ENCODE results near the gene SPN. TPM values are rescaled to one million over a fixed set of nuclear protein-coding genes. Genes with fewer than 3 reads are reported as not detected.
"Not testable (repeated sequence)": the region's sequence is repeated elsewhere in the genome, so short reads cannot be mapped to it uniquely, and the experiment has no call there.

The SPN gene
- total RNA-seq, 1 experiment from 2014 or later, result 1.3 TPM

DNA sequence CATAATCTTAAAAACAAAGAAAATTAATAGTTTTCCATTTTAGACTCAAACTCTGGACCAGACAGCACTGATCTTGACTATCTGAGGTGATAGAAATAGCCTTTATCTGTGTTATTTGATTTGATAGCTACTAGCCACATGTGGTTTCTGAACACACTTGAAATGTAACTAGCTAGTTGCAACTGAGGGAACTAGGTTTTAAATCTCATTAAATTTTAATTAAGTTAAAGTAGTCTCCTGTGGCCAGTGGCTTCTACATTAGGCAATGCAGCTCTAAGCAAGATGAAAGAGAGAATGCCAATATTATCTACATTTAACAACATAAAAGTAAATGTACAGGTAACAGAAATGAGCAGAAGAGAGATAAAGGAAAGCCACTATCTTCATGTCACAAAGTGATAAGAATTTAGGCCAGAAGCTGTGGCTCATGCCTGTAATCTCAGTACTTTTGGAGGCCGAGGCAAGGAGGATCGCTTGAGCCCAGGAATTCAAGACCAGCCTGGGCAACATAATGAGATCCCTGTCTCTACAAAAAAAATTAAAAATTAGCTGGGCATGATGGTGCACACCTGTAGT, 11.2 kb upstream of the SPN start:
- H3K27ac ChIP-seq (ENCODE audit: low read length), result no peak overlapping the region
- intact Hi-C loops (cut with micrococcal nuclease; ENCODE audit: unreplicated experiment), result no loop called here
- H3K4me1 ChIP-seq (ENCODE audit: control insufficient read depth, insufficient read depth, low read length), result no peaks in the 10 kb centered on the region
- ATAC-seq, result no peak
- H3K36me3 ChIP-seq (ENCODE audit: control insufficient read depth, insufficient read depth, low read length), result no peaks in the 10 kb centered on the region
- no TSS peak for BruUV-seq (replicated peaks)
- H3K9me3 ChIP-seq (ENCODE audit: control insufficient read depth, insufficient read depth, low read depth, low read length), result no peaks in the 10 kb centered on the region
- in situ Hi-C loops (cut with HindIII; ENCODE audit: low pct_unique_long_range_greater_than_20kb, low sequenced_read_pairs), result no loop called here
- DNase-seq (ENCODE audit: low read depth, low spot score), result no peak
- CTCF ChIA-PET, result no interaction called here
- H3K4me3 ChIP-seq (ENCODE audit: low read depth in 2 of 2, low read length in 2 of 2), result no peak overlapping the region
- POLR2A ChIA-PET, result no interaction called here
- H3K27me3 ChIP-seq (ENCODE audit: control insufficient read depth, insufficient read depth, low read length), result no peaks in the 10 kb centered on the region
- TF ChIP-seq TCF7L2 (IDR thresholded peaks at IDR 0.05; ENCODE audit: low read depth, low read length) (no peak), CTCF (IDR thresholded peaks at IDR 0.05) (no peak), REST (IDR thresholded peaks at IDR 0.05; ENCODE audit: insufficient read depth in 1 of 2, low read depth in 2 of 2, low read length in 1 of 2) (no peak), SIN3A (IDR thresholded peaks at IDR 0.05; ENCODE audit: borderline replicate concordance, insufficient read depth, low read depth, low read length) (no peak), POLR2AphosphoS5 (IDR thresholded peaks at IDR 0.05; ENCODE audit: low read depth, low read length) (no peak)

- Histone ChIP-seq H3K27ac (ENCODE audit: low read length) (no peak overlapping the region), H3K36me3 (ENCODE audit: control insufficient read depth, insufficient read depth, low read length) (no peaks in the 10 kb centered on the region), H3K27me3 (ENCODE audit: control insufficient read depth, insufficient read depth, low read length) (no peaks in the 10 kb centered on the region), H3K4me1 (ENCODE audit: control insufficient read depth, insufficient read depth, low read length) (no peaks in the 10 kb centered on the region), H3K9me3 (ENCODE audit: control insufficient read depth, insufficient read depth, low read depth, low read length) (no peaks in the 10 kb centered on the region), H3K4me3 (ENCODE audit: low read depth in 2 of 2, low read length in 2 of 2) (no peak overlapping the region)
- DNase-seq (ENCODE audit: low read depth, low spot score) (no peak), ATAC-seq (no peak)
- TF ChIP-seq POLR2AphosphoS5 (IDR thresholded peaks at IDR 0.05; ENCODE audit: low read depth, low read length) (no peak), REST (IDR thresholded peaks at IDR 0.05; ENCODE audit: insufficient read depth in 1 of 2, low read depth in 2 of 2, low read length in 1 of 2) (no peak), TCF7L2 (IDR thresholded peaks at IDR 0.05; ENCODE audit: low read depth, low read length) (no peak), SIN3A (IDR thresholded peaks at IDR 0.05; ENCODE audit: borderline replicate concordance, insufficient read depth, low read depth, low read length) (no peak), CTCF (IDR thresholded peaks at IDR 0.05) (no peak)
- POLR2A ChIA-PET, result no interaction called here
- in situ Hi-C loops (cut with HindIII; ENCODE audit: low pct_unique_long_range_greater_than_20kb, low sequenced_read_pairs), result no loop called here
- CTCF ChIA-PET, result no interaction called here
- intact Hi-C loops (cut with micrococcal nuclease; ENCODE audit: unreplicated experiment), result no loop called here
- BruUV-seq (replicated peaks), result no TSS peak
Observed at GRCh38 chr16:29653471-29653870, 9.6 kb upstream of the SPN start.

GRCh38 chr16:29653890-29654289, 9.2 kb upstream of the SPN start:
- H3K9me3 ChIP-seq (ENCODE audit: control insufficient read depth, insufficient read depth, low read depth, low read length); H3K36me3 ChIP-seq (ENCODE audit: control insufficient read depth, insufficient read depth, low read length); ATAC-seq; POLR2A ChIA-PET; H3K27ac ChIP-seq (ENCODE audit: low read length); H3K27me3 ChIP-seq (ENCODE audit: control insufficient read depth, insufficient read depth, low read length); H3K4me3 ChIP-seq (ENCODE audit: low read depth in 2 of 2, low read length in 2 of 2); H3K4me1 ChIP-seq (ENCODE audit: control insufficient read depth, insufficient read depth, low read length); CTCF ChIA-PET; BruUV-seq (replicated peaks); in situ Hi-C loops (cut with HindIII; ENCODE audit: low pct_unique_long_range_greater_than_20kb, low sequenced_read_pairs); DNase-seq (ENCODE audit: low read depth, low spot score); intact Hi-C loops (cut with micrococcal nuclease; ENCODE audit: unreplicated experiment): not testable (repeated sequence)
